Keratinocyte (primary cell): Measurements from ENCODE around the gene USP34. TPM values are rescaled to one million over a fixed set of nuclear protein-coding genes. Genes with fewer than 3 reads are reported as not detected.
"Not testable (repeated sequence)": the region's sequence is repeated elsewhere in the genome, so short reads cannot be mapped to it uniquely, and the experiment has no call there.

Experiments used
- DNase-seq: peaks from one replicate; pipeline ENCODE4 v3.0.0-alpha.2; 2011; ENCODE audit warnings: low read depth, missing footprints, low spot score
- FAIRE-seq: peaks from 2 replicates; lab custom pipeline; 2011; peaks lifted over from hg19 to GRCh38; lab: Jason Lieb, UNC
- H2AFZ ChIP-seq: 2 replicates; pipeline ENCODE4 v1.6.0; 2012; ENCODE audit warnings: low read length, control low read depth, inconsistent platforms; ENCODE audit not compliant: control insufficient read depth
- H3K27ac ChIP-seq: 2 replicates; pipeline ENCODE4 v1.5.1; 2011; ENCODE audit warnings: low read length; ENCODE audit not compliant: control insufficient read depth, insufficient read depth
- H3K27me3 ChIP-seq: 3 replicates; pipeline ENCODE4 v1.6.0; 2011; ENCODE audit warnings: low read length; ENCODE audit not compliant: control insufficient read depth, insufficient read depth; ENCODE audit errors: extremely low read depth
- H3K36me3 ChIP-seq, 2 experiments: 2 replicates in 1 of 2; 3 replicates in 1 of 2; pipeline ENCODE4 v1.5.1; 2011; ENCODE audit warnings: low read length in 2 of 2, mild to moderate bottlenecking in 1 of 2; ENCODE audit not compliant: control insufficient read depth in 2 of 2, insufficient read depth in 2 of 2; ENCODE audit errors: extremely low read depth in 1 of 2
- H3K4me1 ChIP-seq: 3 replicates; pipeline ENCODE4 v1.5.1; 2011; ENCODE audit warnings: low read length; ENCODE audit not compliant: control insufficient read depth, insufficient read depth; ENCODE audit errors: extremely low read depth
- H3K4me2 ChIP-seq: 3 replicates; pipeline ENCODE4 v1.6.0; 2011; ENCODE audit warnings: low read depth, low read length; ENCODE audit not compliant: control insufficient read depth, insufficient read depth; ENCODE audit errors: extremely low read depth
- H3K4me3 ChIP-seq, 3 experiments: fragments of 200-600 bp in 1 of 3; sonication (generic) in 1 of 3; 2 replicates in 2 of 3; 3 replicates in 1 of 3; pipeline ENCODE4 v1.5.1; 2011 to 2016; ENCODE audit warnings: low read length in 3 of 3, mild to moderate bottlenecking in 3 of 3, control low read depth in 2 of 3, inconsistent platforms in 1 of 3, low read depth in 1 of 3, mixed read lengths in 1 of 3, mixed run types in 1 of 3, moderate library complexity in 1 of 3; ENCODE audit not compliant: control insufficient read depth in 2 of 3, insufficient read depth in 2 of 3; ENCODE audit errors: extremely low read depth in 1 of 3
- H3K79me2 ChIP-seq: 2 replicates; pipeline ENCODE4 v1.6.0; 2012; ENCODE audit warnings: low read length; ENCODE audit not compliant: control insufficient read depth, insufficient read depth
- H3K9ac ChIP-seq: 3 replicates; pipeline ENCODE4 v1.6.0; 2011; ENCODE audit warnings: low read length; ENCODE audit not compliant: control insufficient read depth, insufficient read depth; ENCODE audit errors: extremely low read depth
- H3K9me1 ChIP-seq: 3 replicates; pipeline ENCODE4 v1.6.0; 2011; ENCODE audit warnings: low read length; ENCODE audit not compliant: control insufficient read depth, insufficient read depth; ENCODE audit errors: extremely low read depth
- H3K9me3 ChIP-seq: 2 replicates; pipeline ENCODE4 v1.5.1; 2012; ENCODE audit warnings: low read depth, low read length; ENCODE audit not compliant: control insufficient read depth
- H4K20me1 ChIP-seq: 3 replicates; pipeline ENCODE4 v1.6.0; 2011; ENCODE audit warnings: low read length; ENCODE audit not compliant: control insufficient read depth, insufficient read depth; ENCODE audit errors: extremely low read depth
- EZH2 ChIP-seq: IDR thresholded peaks from one replicate; pipeline ENCODE4 v1.6.1; 2012; ENCODE audit warnings: inconsistent platforms, mild to moderate bottlenecking, low read length, moderate library complexity
- dilution Hi-C: fragments of 300-500 bp; cut with MboI; formaldehyde crosslinking; loops from one replicate; pipeline ENCODE4 v1.7.0; 2020; ENCODE audit warnings: low sequenced_read_pairs; ENCODE audit not compliant: extremely low pct_ligation_motif_present
- polyA plus RNA-seq, 5 experiments: library from polyadenylated mRNA; depleted of rRNA in 3 of 5; stranded (reverse) in 3 of 5; stranded (forward) in 1 of 5; unstranded in 1 of 5; fragments of >200 nt; gene quantifications; 1 replicate in 1 of 5; 2 replicates in 3 of 5; 3 replicates in 1 of 5; pipeline versions ENCODE4 v1.2.1 to v1.2.3, GENCODE V29; 2011 to 2012; ENCODE audit warnings: missing spikeins in 2 of 5, low read depth in 1 of 5, low replicate concordance in 1 of 5
- TF ChIP-seq, protein P1 (sequence below), 3 experiments: IDR thresholded peaks in 1 of 3; conservative IDR thresholded peaks in 1 of 3; optimal IDR thresholded peaks in 1 of 3; 2 replicates in 2 of 3; 3 replicates in 1 of 3; pipeline versions ENCODE3 to v1.5.1; 2011; ENCODE audit warnings: low read length in 3 of 3, mild to moderate bottlenecking in 3 of 3, moderate library complexity in 2 of 3, control low read depth in 1 of 3, inconsistent platforms in 1 of 3; ENCODE audit not compliant: insufficient read depth in 2 of 3; ENCODE audit errors: extremely low read depth in 1 of 3

The USP34 gene
- polyA plus RNA-seq, 1 donor (not counting 4 experiments of a cell fraction or from before 2014, with no cell fraction given): 54.7 TPM

- H3K9me3 ChIP-seq: no peaks in the 10 kb centered on the region
- H3K27ac ChIP-seq: no peak overlapping the region
- FAIRE-seq: no peak
- H3K27me3 ChIP-seq: no peaks in the 10 kb centered on the region
- H3K4me2 ChIP-seq: no peak overlapping the region
- TF ChIP-seq, protein P1, sequence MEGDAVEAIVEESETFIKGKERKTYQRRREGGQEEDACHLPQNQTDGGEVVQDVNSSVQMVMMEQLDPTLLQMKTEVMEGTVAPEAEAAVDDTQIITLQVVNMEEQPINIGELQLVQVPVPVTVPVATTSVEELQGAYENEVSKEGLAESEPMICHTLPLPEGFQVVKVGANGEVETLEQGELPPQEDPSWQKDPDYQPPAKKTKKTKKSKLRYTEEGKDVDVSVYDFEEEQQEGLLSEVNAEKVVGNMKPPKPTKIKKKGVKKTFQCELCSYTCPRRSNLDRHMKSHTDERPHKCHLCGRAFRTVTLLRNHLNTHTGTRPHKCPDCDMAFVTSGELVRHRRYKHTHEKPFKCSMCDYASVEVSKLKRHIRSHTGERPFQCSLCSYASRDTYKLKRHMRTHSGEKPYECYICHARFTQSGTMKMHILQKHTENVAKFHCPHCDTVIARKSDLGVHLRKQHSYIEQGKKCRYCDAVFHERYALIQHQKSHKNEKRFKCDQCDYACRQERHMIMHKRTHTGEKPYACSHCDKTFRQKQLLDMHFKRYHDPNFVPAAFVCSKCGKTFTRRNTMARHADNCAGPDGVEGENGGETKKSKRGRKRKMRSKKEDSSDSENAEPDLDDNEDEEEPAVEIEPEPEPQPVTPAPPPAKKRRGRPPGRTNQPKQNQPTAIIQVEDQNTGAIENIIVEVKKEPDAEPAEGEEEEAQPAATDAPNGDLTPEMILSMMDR (optimal IDR thresholded peaks at IDR 0.05 in 1 of 3, IDR thresholded peaks at IDR 0.05 in 1 of 3, conservative IDR thresholded peaks at IDR 0.05 in 1 of 3; ENCODE audit: extremely low read depth in 1 of 3, insufficient read depth in 2 of 3, low read length in 3 of 3): no peak
- TF ChIP-seq EZH2: no peak
- H3K4me3 ChIP-seq: no peak overlapping the region
- H3K79me2 ChIP-seq: peaks cover 93% of the 10 kb centered on the region
- peaks cover 3% of the 10 kb centered on the region for H4K20me1 ChIP-seq
- DNase-seq: no peak
- H3K9ac ChIP-seq: no peak overlapping the region
- H3K36me3 ChIP-seq: peaks cover 0 to 5% of the 10 kb centered on the region in 2 experiments
- H3K4me1 ChIP-seq: peaks cover 14% of the 10 kb centered on the region
- dilution Hi-C loops: no loop called here
- no peak overlapping the region for H2AFZ ChIP-seq
- H3K9me1 ChIP-seq: no peaks in the 10 kb centered on the region
Measured at GRCh38 chr2:61456070-61456745, 14.7 kb downstream of the USP34 start.

- H3K4me1 ChIP-seq, H3K27ac ChIP-seq, H3K27me3 ChIP-seq, H2AFZ ChIP-seq, H3K9ac ChIP-seq, H3K4me2 ChIP-seq, H3K9me3 ChIP-seq, H4K20me1 ChIP-seq, dilution Hi-C loops, H3K9me1 ChIP-seq, FAIRE-seq, H3K4me3 ChIP-seq, DNase-seq, H3K36me3 ChIP-seq: not testable (repeated sequence)
- peaks cover 93% of the 10 kb centered on the region for H3K79me2 ChIP-seq
Measured at GRCh38 chr2:61454972-61455371, 15.9 kb downstream of the USP34 start.

GRCh38 chr2:61454383-61454782 lies 16.5 kb downstream of the USP34 start:
- DNase-seq: no peak
- no peak overlapping the region for H3K9ac ChIP-seq
- H3K4me2 ChIP-seq: no peak overlapping the region
- FAIRE-seq: no peak
- dilution Hi-C loops: no loop called here
- H3K4me3 ChIP-seq: no peak overlapping the region
- no peaks in the 10 kb centered on the region for H3K9me3 ChIP-seq
- TF ChIP-seq, protein P1 (optimal IDR thresholded peaks at IDR 0.05 in 1 of 3, IDR thresholded peaks at IDR 0.05 in 1 of 3, conservative IDR thresholded peaks at IDR 0.05 in 1 of 3; ENCODE audit: extremely low read depth in 1 of 3, insufficient read depth in 2 of 3, low read length in 3 of 3): no peak
- TF ChIP-seq EZH2: no peak
- no peak overlapping the region for H3K27ac ChIP-seq
- H3K36me3 ChIP-seq: peaks cover 0 to 5% of the 10 kb centered on the region in 2 experiments
- no peaks in the 10 kb centered on the region for H3K27me3 ChIP-seq
- peaks cover 93% of the 10 kb centered on the region for H3K79me2 ChIP-seq
- H3K9me1 ChIP-seq: no peaks in the 10 kb centered on the region
- peaks cover 7% of the 10 kb centered on the region for H4K20me1 ChIP-seq
- H2AFZ ChIP-seq: no peak overlapping the region
- peaks cover under 1% of the 10 kb centered on the region for H3K4me1 ChIP-seq
